RWPE1 (cell line): ENCODE measurements around the gene TMPRSS6.

ENCODE experiments used
- CTCF ChIA-PET: fragments of 350-600 bp; sonication (Branson Sonifier 250); formaldehyde crosslinking; extraction: SDS; loops from one replicate; lab custom pipeline; 2021; lab: Yijun Ruan, JAX
- POLR2A ChIA-PET: fragments of 400-600 bp; formaldehyde crosslinking; extraction: SDS; loops from one replicate; lab custom pipeline; 2020; ENCODE audit warnings: antibody characterized with exemption; ENCODE audit not compliant: low non-redundant PET; lab: Yijun Ruan, JAX
- DNase-seq: peaks from one replicate; pipeline ENCODE4 v3.0.0; 2012; ENCODE audit warnings: low spot score
- H3K27ac ChIP-seq: fragments of 450-650 bp; 2 replicates; pipeline ENCODE4 v1.5.1; 2017
- TF ChIP-seq, protein P1 (sequence below): fragments of 450-650 bp; conservative IDR thresholded peaks from 2 replicates; pipeline ENCODE4 v1.5.1; 2017; ENCODE audit warnings: low read depth, mild to moderate bottlenecking

TMPRSS6 gene

DNA sequence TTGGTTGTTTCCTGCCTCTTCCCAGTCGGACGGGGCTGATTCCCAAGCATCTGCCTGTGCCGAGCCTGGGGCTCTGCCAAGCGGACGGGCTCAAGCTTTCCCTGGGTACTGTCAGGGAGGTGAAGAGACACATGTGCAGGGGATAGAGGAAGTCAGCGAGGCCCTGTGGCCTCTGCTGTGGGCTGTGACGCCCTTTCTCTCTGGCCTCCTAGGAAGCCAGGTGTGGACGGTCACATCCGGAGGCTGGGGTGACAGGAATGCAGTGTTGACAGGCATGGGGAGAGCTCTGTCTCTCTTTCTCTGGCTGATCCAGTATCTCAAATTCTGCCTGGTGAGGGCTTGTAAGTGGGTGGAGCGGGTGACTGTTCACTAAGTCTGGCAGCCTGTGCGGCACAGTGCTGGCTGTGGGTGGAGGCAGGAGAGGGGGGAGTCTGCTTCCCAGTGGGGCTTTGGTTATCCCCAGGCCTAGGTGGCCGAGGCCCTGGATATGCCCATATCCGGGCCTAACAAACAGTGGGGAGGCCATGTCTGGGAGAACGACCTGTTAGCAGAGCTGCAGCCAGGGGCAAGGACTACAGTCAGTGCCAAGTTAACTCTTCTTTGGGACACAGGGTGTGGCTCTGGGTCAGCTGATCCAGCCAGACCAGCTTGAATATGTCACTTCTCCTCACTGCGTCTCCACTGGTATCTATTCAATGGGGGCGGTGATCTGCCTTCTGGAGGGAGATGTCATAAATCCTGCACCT lies 56.0 kb downstream of the TMPRSS6 start:
- ChIA-PET POLR2A (interaction anchor here (1.1 kb wide), 1 partner anchor 99 kb away, joined by 4 read pairs; no protein-coding TSS in a partner anchor), CTCF (interaction anchor here (0.6 kb wide), 1 partner anchor 328 kb away, joined by 3 read pairs; no protein-coding TSS in a partner anchor)
- TF ChIP-seq, protein P1, sequence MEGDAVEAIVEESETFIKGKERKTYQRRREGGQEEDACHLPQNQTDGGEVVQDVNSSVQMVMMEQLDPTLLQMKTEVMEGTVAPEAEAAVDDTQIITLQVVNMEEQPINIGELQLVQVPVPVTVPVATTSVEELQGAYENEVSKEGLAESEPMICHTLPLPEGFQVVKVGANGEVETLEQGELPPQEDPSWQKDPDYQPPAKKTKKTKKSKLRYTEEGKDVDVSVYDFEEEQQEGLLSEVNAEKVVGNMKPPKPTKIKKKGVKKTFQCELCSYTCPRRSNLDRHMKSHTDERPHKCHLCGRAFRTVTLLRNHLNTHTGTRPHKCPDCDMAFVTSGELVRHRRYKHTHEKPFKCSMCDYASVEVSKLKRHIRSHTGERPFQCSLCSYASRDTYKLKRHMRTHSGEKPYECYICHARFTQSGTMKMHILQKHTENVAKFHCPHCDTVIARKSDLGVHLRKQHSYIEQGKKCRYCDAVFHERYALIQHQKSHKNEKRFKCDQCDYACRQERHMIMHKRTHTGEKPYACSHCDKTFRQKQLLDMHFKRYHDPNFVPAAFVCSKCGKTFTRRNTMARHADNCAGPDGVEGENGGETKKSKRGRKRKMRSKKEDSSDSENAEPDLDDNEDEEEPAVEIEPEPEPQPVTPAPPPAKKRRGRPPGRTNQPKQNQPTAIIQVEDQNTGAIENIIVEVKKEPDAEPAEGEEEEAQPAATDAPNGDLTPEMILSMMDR = no peak
- H3K27ac ChIP-seq = peak overlapping the region; percentile 26
- no peak for DNase-seq

DNA sequence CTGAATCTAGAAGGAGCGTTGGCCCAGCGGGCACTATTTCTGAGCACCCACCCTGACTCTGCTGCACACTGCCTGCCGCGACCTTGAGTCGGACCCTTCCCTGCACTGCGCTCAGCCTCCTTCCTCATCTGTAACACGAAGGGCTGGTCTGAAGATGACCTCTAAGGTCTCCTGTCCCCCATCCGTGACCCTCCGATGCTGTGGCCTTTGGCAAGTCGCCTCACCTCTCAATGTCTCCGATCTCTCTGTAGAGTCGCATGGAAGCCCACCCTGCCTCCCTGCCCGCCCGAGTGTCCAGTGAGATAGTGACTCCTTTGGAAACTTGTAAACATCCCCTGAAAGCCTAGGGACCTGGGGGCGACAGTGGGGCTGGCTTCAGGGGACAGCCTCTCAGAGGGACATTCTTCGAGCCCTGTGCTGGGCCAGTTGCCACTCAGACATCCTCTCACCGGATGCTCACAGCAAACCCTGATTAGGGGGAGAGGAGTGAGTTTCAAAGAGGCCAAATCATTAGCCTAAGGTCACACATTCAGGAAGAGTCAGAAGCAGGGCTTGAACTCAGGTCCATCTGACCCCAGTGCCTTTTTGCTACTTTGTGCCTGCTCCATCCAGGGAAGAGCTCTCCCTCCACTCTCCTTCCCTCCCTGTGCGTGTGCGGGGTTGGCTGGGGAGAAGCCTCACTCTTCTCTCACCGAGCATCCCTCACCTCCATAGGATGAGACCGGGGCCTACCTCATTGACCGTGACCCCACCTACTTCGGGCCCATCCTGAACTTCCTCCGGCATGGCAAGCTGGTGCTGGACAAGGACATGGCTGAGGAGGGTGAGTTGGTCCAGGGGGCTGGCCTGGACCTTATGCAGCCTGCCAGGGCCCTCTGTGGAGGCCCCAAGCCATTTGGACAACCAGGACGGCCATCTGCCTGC lies 56.9 kb downstream of the TMPRSS6 start:
- TF ChIP-seq, protein P1 = no peak
- peak overlapping the region; percentile 26 for H3K27ac ChIP-seq
- DNase-seq = no peak
- CTCF ChIA-PET = interaction anchor here (1.2 kb wide), 1 partner anchor 20 kb away, joined by 3 read pairs; no protein-coding TSS in a partner anchor
- POLR2A ChIA-PET = interaction anchor here (1.1 kb wide), 1 partner anchor 100 kb away, joined by 4 read pairs; no protein-coding TSS in a partner anchor

DNA sequence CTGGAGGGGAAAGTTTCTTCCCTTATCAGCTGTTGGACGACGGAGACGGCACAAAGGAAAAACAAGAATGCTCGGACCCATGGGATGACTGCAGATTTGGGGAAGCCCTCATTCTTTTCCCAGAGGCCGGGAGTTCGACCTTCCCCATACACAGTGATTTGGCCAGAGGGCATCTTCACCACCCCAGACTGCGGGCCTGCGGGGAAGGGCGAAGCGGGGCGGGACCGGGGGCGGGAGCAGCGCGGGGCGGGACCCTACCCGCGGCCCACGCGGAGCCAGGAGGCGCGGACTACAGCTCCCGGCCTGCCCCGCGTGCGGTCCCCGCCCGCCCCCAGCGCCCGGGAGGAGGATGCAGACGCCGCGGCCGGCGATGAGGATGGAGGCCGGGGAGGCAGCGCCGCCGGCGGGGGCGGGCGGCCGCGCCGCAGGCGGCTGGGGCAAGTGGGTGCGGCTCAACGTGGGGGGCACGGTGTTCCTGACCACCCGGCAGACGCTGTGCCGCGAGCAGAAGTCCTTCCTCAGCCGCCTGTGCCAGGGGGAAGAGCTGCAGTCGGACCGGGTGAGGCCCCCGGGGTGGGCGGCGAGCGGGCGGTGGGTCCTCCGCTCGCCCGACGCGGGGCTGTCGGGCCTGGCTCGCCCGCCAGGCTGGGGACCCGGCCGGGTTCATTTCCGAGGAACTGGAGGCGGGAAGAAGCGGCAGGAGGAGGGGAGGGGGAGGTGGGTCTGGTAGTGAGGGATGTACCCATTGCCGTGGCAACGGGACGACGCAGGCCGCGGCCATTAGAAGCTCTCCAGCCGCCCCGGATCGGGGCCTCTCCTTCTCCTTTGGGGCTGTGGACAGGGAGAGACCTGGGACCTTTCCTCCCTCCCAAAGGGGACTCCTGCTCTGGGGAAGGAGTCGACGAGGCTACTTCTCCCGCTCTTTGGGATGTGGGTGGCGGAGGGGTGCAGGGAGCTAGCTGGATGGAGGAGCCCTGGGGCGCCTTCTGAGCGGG lies 57.8 kb downstream of the TMPRSS6 start, which contains the start of gene KCTD17:
KCTD17 (plus strand) TSS at position 352 of the 995 bp plus-strand sequence; CDS start at position 371, 19 bp downstream.
- H3K27ac ChIP-seq = peak within 1 kb of the TSS; percentile 47
- TF ChIP-seq, protein P1 = 0 out of 2 replicates have a peak, but pooled peaks have one; percentile 15
- peak; percentile 63 for DNase-seq
- ChIA-PET CTCF (interaction anchor here (0.7 to 1.2 kb wide), 2 partner anchors 19 to 74 kb away, joined by 3 to 4 read pairs; no protein-coding TSS in a partner anchor), POLR2A (no interaction called here)

DNA sequence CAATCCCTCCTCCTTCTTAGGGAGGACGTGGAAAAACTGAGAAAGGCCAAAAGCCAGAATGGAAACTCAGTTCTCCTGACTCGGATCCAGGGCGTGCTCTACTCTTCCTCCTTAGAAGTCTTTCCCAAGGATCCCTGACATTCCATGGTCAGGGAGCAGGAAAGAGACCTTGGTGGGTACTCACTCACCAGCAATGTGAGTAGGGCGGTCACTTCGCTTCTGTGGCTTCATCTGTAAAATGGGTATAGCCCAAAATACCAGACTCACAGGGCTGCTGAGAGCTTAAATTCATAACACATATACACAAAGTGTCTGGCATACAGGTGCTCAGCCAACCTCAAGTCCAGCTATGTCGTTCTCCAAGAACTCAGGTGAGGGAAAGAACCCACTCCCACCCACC lies 58.6 kb downstream of the TMPRSS6 start:
- DNase-seq = no peak
- peak overlapping the region; percentile 47; the same call in 1 of the 2 replicates for H3K27ac ChIP-seq
- CTCF ChIA-PET = interaction anchor here (0.7 kb wide), 1 partner anchor 73 kb away, joined by 4 read pairs; no protein-coding TSS in a partner anchor
- POLR2A ChIA-PET = no interaction called here
- TF ChIP-seq, protein P1 = no peak

DNA sequence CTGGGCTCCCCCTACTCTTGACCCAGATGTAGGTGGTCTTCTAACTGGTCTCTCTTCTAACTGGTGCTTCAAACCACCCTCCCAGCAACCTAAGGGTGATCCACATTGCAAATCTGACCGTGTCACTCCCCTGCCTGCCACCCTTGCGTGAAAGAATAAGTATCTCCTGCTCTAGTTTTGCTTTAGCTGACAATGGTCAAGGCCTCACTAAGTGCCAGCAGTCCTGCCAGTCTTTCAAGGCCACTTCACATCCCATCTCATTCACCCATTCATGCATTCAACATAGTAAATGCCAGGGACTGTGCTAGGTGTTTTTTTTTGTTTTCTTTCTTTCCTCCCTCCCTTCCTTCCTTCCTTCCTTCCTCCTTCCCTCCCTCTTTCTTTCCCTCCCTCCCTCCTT lies 60.3 kb downstream of the TMPRSS6 start:
- no peak for DNase-seq
- TF ChIP-seq, protein P1 = no peak
- ChIA-PET CTCF (no interaction called here), POLR2A (no interaction called here)
- no peak overlapping the region for H3K27ac ChIP-seq
